Endothelial cell of umbilical vein (primary cell): ENCODE data around the gene DMRTB1.

Experiments
- CTCF ChIP-seq, 2 donors: IDR thresholded peaks; 1 replicate in 1 of 2; 2 replicates in 1 of 2; pipeline ENCODE4 v1.5.1; 2011; ENCODE audit warnings: low read length in 2 of 2, mild to moderate bottlenecking in 2 of 2, moderate library complexity in 2 of 2, control low read depth in 1 of 2, inconsistent platforms in 1 of 2, low read depth in 1 of 2; ENCODE audit not compliant: insufficient read depth in 1 of 2; ENCODE audit errors: extremely low read depth in 1 of 2
- EZH2 ChIP-seq: IDR thresholded peaks from 2 replicates; pipeline ENCODE4 v1.6.1; 2012; ENCODE audit warnings: borderline replicate concordance, low read depth, mild to moderate bottlenecking, moderate library complexity, low read length, inconsistent platforms; ENCODE audit not compliant: severe bottlenecking
- MYC ChIP-seq: IDR thresholded peaks from one replicate; pipeline ENCODE4 v1.6.1; 2011; ENCODE audit warnings: mild to moderate bottlenecking, low read depth, low read length
- POLR2A ChIP-seq: IDR thresholded peaks from 2 replicates; pipeline ENCODE4 v1.6.1; 2012; ENCODE audit warnings: low read depth, mild to moderate bottlenecking, control low read depth, low read length
- POLR2AphosphoS5 ChIP-seq: IDR thresholded peaks from 2 replicates; pipeline ENCODE4 v1.6.1; 2012; ENCODE audit warnings: low read depth, mild to moderate bottlenecking, control low read depth, low read length, moderate library complexity; ENCODE audit not compliant: insufficient read depth

GRCh38 chr1:53442299-53442698 is 16.9 kb upstream of the DMRTB1 start:
- no peak for TF ChIP-seq CTCF (IDR thresholded peaks at IDR 0.05; ENCODE audit: extremely low read depth in 1 of 2, insufficient read depth in 1 of 2, low read depth in 1 of 2, low read length in 2 of 2)
- no peak for TF ChIP-seq POLR2AphosphoS5
- TF ChIP-seq MYC: no peak
- no peak for TF ChIP-seq POLR2A
- TF ChIP-seq EZH2: no peak
